IMR-90 (cell line): ENCODE results near the gene CCDC83. TPM values are rescaled to one million over a fixed set of nuclear protein-coding genes. Genes with fewer than 3 reads are reported as not detected.

Experiments
- ATAC-seq: fragments of 200-7000 bp; cut with Tn5 transposase; 2 replicates; pipeline ENCODE4 v1.9.1; 2020; ENCODE audit warnings: low read depth, mild to moderate bottlenecking, moderate library complexity
- BruUV-seq: library from RNA; stranded (reverse); fragments of 400-500 nt; replicated peaks from 2 replicates; lab custom pipeline; 2021; lab: Mats Ljungman, UMichigan
- CTCF ChIA-PET: fragments of 300-600 bp; formaldehyde crosslinking; extraction: SDS; loops from one replicate; lab custom pipeline; 2021; ENCODE audit warnings: antibody characterized with exemption; lab: Yijun Ruan, JAX
- POLR2A ChIA-PET: fragments of 300-600 bp; sonication (Branson Sonifier 250); formaldehyde crosslinking; loops from one replicate; lab custom pipeline; 2022; ENCODE audit warnings: antibody characterized with exemption; ENCODE audit not compliant: unreplicated experiment; lab: Charles Lee
- DNase-seq: peaks from one replicate; pipeline ENCODE4 v3.0.0; 2013
- H2AFZ ChIP-seq: replicated peaks from 2 replicates; pipeline ENCODE3; 2013; ENCODE audit warnings: low read length, mild to moderate bottlenecking; ENCODE audit not compliant: poor library complexity
- H2AK5ac ChIP-seq: 2 replicates; pipeline ENCODE4 v1.6.1; 2013; ENCODE audit warnings: low read depth, low read length, inconsistent platforms
- H2AK9ac ChIP-seq: replicated peaks from 2 replicates; pipeline ENCODE3; 2013; ENCODE audit warnings: mild to moderate bottlenecking, low read depth, low read length, moderate library complexity; ENCODE audit not compliant: poor library complexity
- H2BK120ac ChIP-seq: 2 replicates; pipeline ENCODE4 v1.6.1; 2013; ENCODE audit warnings: low read depth, low read length, inconsistent platforms
- H2BK15ac ChIP-seq: 3 replicates; pipeline ENCODE4 v1.6.1; 2013; ENCODE audit warnings: low read depth, low read length, inconsistent platforms
- H2BK20ac ChIP-seq: 2 replicates; pipeline ENCODE4 v1.6.1; 2013; ENCODE audit warnings: low read depth, mild to moderate bottlenecking, inconsistent platforms, low read length, moderate library complexity
- H2BK5ac ChIP-seq: 2 replicates; pipeline ENCODE4 v1.6.1; 2013; ENCODE audit warnings: mild to moderate bottlenecking, low read depth, low read length, inconsistent platforms; ENCODE audit not compliant: poor library complexity, severe bottlenecking
- H3K14ac ChIP-seq: replicated peaks from 2 replicates; pipeline ENCODE4 v1.6.1; 2013; ENCODE audit warnings: low read depth, low read length, inconsistent platforms
- H3K18ac ChIP-seq: 2 replicates; pipeline ENCODE4 v1.6.1; 2013; ENCODE audit warnings: low read depth, low read length, control low read depth
- H3K23ac ChIP-seq: 2 replicates; pipeline ENCODE4 v1.6.1; 2013; ENCODE audit warnings: low read depth, low read length, inconsistent platforms
- H3K27ac ChIP-seq: 2 replicates; pipeline ENCODE4 v1.5.1; 2013; ENCODE audit warnings: mild to moderate bottlenecking, control low read depth, low read length; ENCODE audit not compliant: insufficient read depth
- H3K27me3 ChIP-seq: 2 replicates; pipeline ENCODE4 v1.6.1; 2013; ENCODE audit warnings: low read length; ENCODE audit not compliant: control insufficient read depth, insufficient read depth
- H3K36me3 ChIP-seq: 2 replicates; pipeline ENCODE4 v1.6.1; 2013; ENCODE audit warnings: low read length, mixed read lengths; ENCODE audit not compliant: control insufficient read depth, insufficient read depth
- H3K4ac ChIP-seq: 2 replicates; pipeline ENCODE4 v1.6.1; 2013; ENCODE audit warnings: low read depth, low read length, inconsistent platforms
- H3K4me1 ChIP-seq: 2 replicates; pipeline ENCODE4 v1.6.1; 2013; ENCODE audit warnings: low read length, mixed read lengths; ENCODE audit not compliant: control insufficient read depth, insufficient read depth
- H3K4me2 ChIP-seq: 2 replicates; pipeline ENCODE4 v1.6.1; 2013; ENCODE audit warnings: low read depth, mild to moderate bottlenecking, control low read depth, low read length, moderate library complexity
- H3K4me3 ChIP-seq: 2 replicates; pipeline ENCODE4 v1.5.1; 2013; ENCODE audit warnings: low read depth, mild to moderate bottlenecking, control low read depth, low read length, moderate library complexity; ENCODE audit not compliant: insufficient read depth
- H3K56ac ChIP-seq: 2 replicates; pipeline ENCODE4 v1.6.1; 2013; ENCODE audit warnings: low read length, inconsistent platforms; ENCODE audit not compliant: insufficient read depth; ENCODE audit errors: extremely low read depth
- H3K79me1 ChIP-seq, 2 experiments: 2 replicates each; pipeline ENCODE4 v1.6.1; 2013; ENCODE audit warnings: low read length in 2 of 2, inconsistent platforms in 1 of 2, low read depth in 1 of 2
- H3K9ac ChIP-seq: 2 replicates; pipeline ENCODE4 v1.6.1; 2013; ENCODE audit warnings: low read depth, low read length, control low read depth
- H3K9me1 ChIP-seq: 2 replicates; pipeline ENCODE4 v1.6.1; 2013; ENCODE audit warnings: low read length, inconsistent platforms; ENCODE audit not compliant: insufficient read depth
- H3K9me3 ChIP-seq: 2 replicates; pipeline ENCODE4 v1.6.1; 2013; ENCODE audit warnings: low read length; ENCODE audit not compliant: control insufficient read depth, insufficient read depth
- H4K20me1 ChIP-seq: 2 replicates; pipeline ENCODE4 v1.6.1; 2013; ENCODE audit warnings: low read length, inconsistent platforms; ENCODE audit not compliant: insufficient read depth
- H4K5ac ChIP-seq: 2 replicates; pipeline ENCODE4 v1.6.1; 2013; ENCODE audit warnings: mild to moderate bottlenecking, low read depth, low read length, control low read depth
- H4K8ac ChIP-seq, 2 experiments: 2 replicates each; pipeline ENCODE4 v1.6.1; 2013; ENCODE audit warnings: low read depth in 2 of 2, low read length in 2 of 2, control low read depth in 1 of 2, inconsistent platforms in 1 of 2
- H4K91ac ChIP-seq: 2 replicates; pipeline ENCODE4 v1.6.1; 2013; ENCODE audit warnings: low read depth, low read length, inconsistent platforms; ENCODE audit not compliant: insufficient read depth
- BHLHE40 ChIP-seq: fragments of 150-350 bp; IDR thresholded peaks from 2 replicates; pipeline ENCODE4 v1.6.1; 2016; ENCODE audit warnings: mild to moderate bottlenecking, low read depth, low read length
- CEBPB ChIP-seq: IDR thresholded peaks from 2 replicates; pipeline ENCODE4 v1.6.1; 2012; ENCODE audit warnings: low read depth, low read length, improper control_type of control experiment
- CHD1 ChIP-seq: IDR thresholded peaks from 2 replicates; pipeline ENCODE4 v1.6.1; 2012; ENCODE audit warnings: low read depth, low read length, improper control_type of control experiment
- FOS ChIP-seq: fragments of 150-350 bp; IDR thresholded peaks from 2 replicates; pipeline ENCODE4 v1.6.1; 2016; ENCODE audit warnings: low read depth, low read length
- MAFK ChIP-seq: IDR thresholded peaks from 2 replicates; pipeline ENCODE4 v1.6.1; 2012; ENCODE audit warnings: low read depth, low read length, improper control_type of control experiment
- MAZ ChIP-seq: IDR thresholded peaks from 2 replicates; pipeline ENCODE4 v1.6.1; 2012; ENCODE audit warnings: low read depth, mild to moderate bottlenecking, low read length, improper control_type of control experiment, moderate library complexity, borderline replicate concordance
- MXI1 ChIP-seq: IDR thresholded peaks from 2 replicates; pipeline ENCODE4 v1.6.1; 2012; ENCODE audit warnings: low read depth, mild to moderate bottlenecking, low read length, moderate library complexity, borderline replicate concordance
- NFE2L2 ChIP-seq: fragments of 150-350 bp; IDR thresholded peaks from 2 replicates; pipeline ENCODE4 v1.6.1; 2016; ENCODE audit warnings: low read depth, mild to moderate bottlenecking, low read length
- RAD21 ChIP-seq: IDR thresholded peaks from 2 replicates; pipeline ENCODE4 v1.6.1; 2012; ENCODE audit warnings: low read length, improper control_type of control experiment
- RCOR1 ChIP-seq: IDR thresholded peaks from 2 replicates; pipeline ENCODE4 v1.6.1; 2012; ENCODE audit warnings: mild to moderate bottlenecking, low read length, improper control_type of control experiment; ENCODE audit not compliant: insufficient replicate concordance
- RFX5 ChIP-seq: IDR thresholded peaks from 2 replicates; pipeline ENCODE4 v1.8.0; 2012; ENCODE audit warnings: low read depth, mild to moderate bottlenecking, low read length, moderate library complexity
- SMC3 ChIP-seq: fragments of 150-350 bp; IDR thresholded peaks from 2 replicates; pipeline ENCODE4 v1.6.1; 2016; ENCODE audit warnings: low read depth, mild to moderate bottlenecking, antibody characterized with exemption, low read length, moderate library complexity
- WGBS, 2 experiments: methylation state at CpG; one replicate each; pipeline versions ENCODE4 v1.1.5 to v1.1.7; 2013; ENCODE audit warnings: missing lambda C conversion rate in 2 of 2; ENCODE audit not compliant: insufficient read length in 1 of 2; ENCODE audit errors: extremely low coverage in 2 of 2; 5-methylcytosine and 5-hydroxymethylcytosine counted together
- dilution Hi-C: fragments of 300-500 bp; cut with HindIII; formaldehyde crosslinking; loops from one replicate; pipeline ENCODE4 v1.14.3; 2018; ENCODE audit warnings: low sequenced_read_pairs; ENCODE audit not compliant: unreplicated experiment
- in situ Hi-C: fragments of 300-500 bp; cut with MboI; formaldehyde crosslinking; loops from 3 replicates; pipeline ENCODE4 v1.14.3; 2019; ENCODE audit warnings: low sequenced_read_pairs, inconsistent platforms, mixed read lengths
- intact Hi-C: fragments of 100-400 bp; cut with micrococcal nuclease; formaldehyde crosslinking; loops from 2 replicates; pipeline ENCODE4 v1.10.0; 2022
- polyA plus RNA-seq, 3 experiments: library from polyadenylated mRNA; depleted of rRNA; stranded (reverse); fragments of >200 nt; gene quantifications; 2 replicates each; pipeline ENCODE4 v1.2.3, GENCODE V29; 2012; ENCODE audit warnings: low replicate concordance in 1 of 3
- total RNA-seq: library from RNA; depleted of rRNA; stranded (reverse); fragments of >200 nt; gene quantifications from 2 replicates; pipeline ENCODE4 v1.2.3, GENCODE V29; 2012
- TF ChIP-seq, protein P1 (sequence below): fragments of 150-350 bp; IDR thresholded peaks from 2 replicates; pipeline ENCODE4 v1.6.1; 2017; ENCODE audit warnings: mild to moderate bottlenecking, antibody characterized with exemption, low read length, low read depth
- TF ChIP-seq, protein P2 (sequence below): conservative IDR thresholded peaks from 2 replicates; pipeline ENCODE4 v1.5.1; 2012; ENCODE audit warnings: mild to moderate bottlenecking, low read depth, low read length, improper control_type of control experiment
- TF ChIP-seq, protein P3 (sequence below): fragments of 150-350 bp; IDR thresholded peaks from 2 replicates; pipeline ENCODE4 v1.6.1; 2016; ENCODE audit warnings: low read depth, mild to moderate bottlenecking, low read length, moderate library complexity, borderline replicate concordance

CCDC83 gene
- total and polyA plus RNA-seq, 2 of the 4 experiments (the other 2 are of a cell fraction), result not detected

DNA sequence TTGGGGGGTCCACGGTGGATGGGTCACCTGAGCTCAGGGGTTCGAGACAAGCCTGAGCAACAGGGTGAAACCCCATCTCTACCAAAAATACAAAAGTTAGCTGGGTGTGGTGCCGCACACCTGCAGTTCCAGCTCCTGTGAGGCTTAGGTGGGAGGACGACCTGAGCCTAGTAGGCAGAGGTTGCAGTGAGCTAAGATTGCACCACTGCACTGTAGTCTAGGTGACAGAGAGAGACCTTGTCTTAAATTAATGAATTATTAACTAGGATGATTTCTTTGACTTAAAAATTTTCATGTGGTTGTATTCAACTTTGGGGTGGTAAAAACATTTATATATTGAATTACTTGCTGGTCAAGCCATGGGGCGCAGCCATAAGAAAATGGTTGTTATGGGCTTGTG lies 33.9 kb downstream of the CCDC83 start:
- Histone ChIP-seq H2AFZ (no peak overlapping the region), H3K9me1 (peaks cover 8% of the 10 kb centered on the region), H3K4ac (no peak overlapping the region), H3K56ac (no peak overlapping the region), H4K20me1 (no peaks in the 10 kb centered on the region; the same call in 1 of the 2 replicates), H3K23ac (no peak overlapping the region), H2BK20ac (0 out of 2 replicates have a peak overlapping the region, but pooled peaks have one; percentile 57), H3K27me3 (no peaks in the 10 kb centered on the region), H3K27ac (no peak overlapping the region), H3K4me3 (no peak overlapping the region), H4K5ac (no peak overlapping the region), H3K14ac (no peak overlapping the region), H2AK5ac (peak overlapping the region; percentile 46; the same call in 1 of the 2 replicates), H3K79me1 (no peaks in the 10 kb centered on the region), H3K9me3 (no peaks in the 10 kb centered on the region), H3K18ac (no peak overlapping the region), H2AK9ac (no peak overlapping the region), H2BK5ac (peak overlapping the region; percentile 48), H4K91ac (no peak overlapping the region), H3K9ac (no peak overlapping the region), H2BK15ac (peak overlapping the region; percentile 57; the same call in 2 of the 3 replicates), H3K4me2 (no peak overlapping the region), H3K36me3 (no peaks in the 10 kb centered on the region), H2BK120ac (no peak overlapping the region), H3K4me1 (peaks cover 14% of the 10 kb centered on the region), H4K8ac (no peak overlapping the region)
- CTCF ChIA-PET, result no interaction called here
- BruUV-seq, result no TSS peak
- no peak for DNase-seq
- in situ Hi-C loops, result no loop called here
- dilution Hi-C loops, result no loop called here
- intact Hi-C loops, result no loop called here
- WGBS, 2 experiments, result 80% methylated on average over 1 of the region's 5 CpGs; no CpG with 5 or more reads in 1 of the 2 experiments
- ATAC-seq, result no peak
- no peak for TF ChIP-seq MXI1
- TF ChIP-seq BHLHE40, result no peak
- no peak for TF ChIP-seq CEBPB
- no peak for TF ChIP-seq RFX5
- no peak for TF ChIP-seq FOS
- TF ChIP-seq, protein P1, sequence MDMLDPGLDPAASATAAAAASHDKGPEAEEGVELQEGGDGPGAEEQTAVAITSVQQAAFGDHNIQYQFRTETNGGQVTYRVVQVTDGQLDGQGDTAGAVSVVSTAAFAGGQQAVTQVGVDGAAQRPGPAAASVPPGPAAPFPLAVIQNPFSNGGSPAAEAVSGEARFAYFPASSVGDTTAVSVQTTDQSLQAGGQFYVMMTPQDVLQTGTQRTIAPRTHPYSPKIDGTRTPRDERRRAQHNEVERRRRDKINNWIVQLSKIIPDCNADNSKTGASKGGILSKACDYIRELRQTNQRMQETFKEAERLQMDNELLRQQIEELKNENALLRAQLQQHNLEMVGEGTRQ, result no peak
- TF ChIP-seq MAZ, result no peak
- TF ChIP-seq, protein P2, sequence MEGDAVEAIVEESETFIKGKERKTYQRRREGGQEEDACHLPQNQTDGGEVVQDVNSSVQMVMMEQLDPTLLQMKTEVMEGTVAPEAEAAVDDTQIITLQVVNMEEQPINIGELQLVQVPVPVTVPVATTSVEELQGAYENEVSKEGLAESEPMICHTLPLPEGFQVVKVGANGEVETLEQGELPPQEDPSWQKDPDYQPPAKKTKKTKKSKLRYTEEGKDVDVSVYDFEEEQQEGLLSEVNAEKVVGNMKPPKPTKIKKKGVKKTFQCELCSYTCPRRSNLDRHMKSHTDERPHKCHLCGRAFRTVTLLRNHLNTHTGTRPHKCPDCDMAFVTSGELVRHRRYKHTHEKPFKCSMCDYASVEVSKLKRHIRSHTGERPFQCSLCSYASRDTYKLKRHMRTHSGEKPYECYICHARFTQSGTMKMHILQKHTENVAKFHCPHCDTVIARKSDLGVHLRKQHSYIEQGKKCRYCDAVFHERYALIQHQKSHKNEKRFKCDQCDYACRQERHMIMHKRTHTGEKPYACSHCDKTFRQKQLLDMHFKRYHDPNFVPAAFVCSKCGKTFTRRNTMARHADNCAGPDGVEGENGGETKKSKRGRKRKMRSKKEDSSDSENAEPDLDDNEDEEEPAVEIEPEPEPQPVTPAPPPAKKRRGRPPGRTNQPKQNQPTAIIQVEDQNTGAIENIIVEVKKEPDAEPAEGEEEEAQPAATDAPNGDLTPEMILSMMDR, result no peak
- TF ChIP-seq RAD21, result no peak
- TF ChIP-seq RCOR1, result no peak
- TF ChIP-seq MAFK, result no peak
- TF ChIP-seq, protein P3, sequence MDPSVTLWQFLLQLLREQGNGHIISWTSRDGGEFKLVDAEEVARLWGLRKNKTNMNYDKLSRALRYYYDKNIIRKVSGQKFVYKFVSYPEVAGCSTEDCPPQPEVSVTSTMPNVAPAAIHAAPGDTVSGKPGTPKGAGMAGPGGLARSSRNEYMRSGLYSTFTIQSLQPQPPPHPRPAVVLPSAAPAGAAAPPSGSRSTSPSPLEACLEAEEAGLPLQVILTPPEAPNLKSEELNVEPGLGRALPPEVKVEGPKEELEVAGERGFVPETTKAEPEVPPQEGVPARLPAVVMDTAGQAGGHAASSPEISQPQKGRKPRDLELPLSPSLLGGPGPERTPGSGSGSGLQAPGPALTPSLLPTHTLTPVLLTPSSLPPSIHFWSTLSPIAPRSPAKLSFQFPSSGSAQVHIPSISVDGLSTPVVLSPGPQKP, result no peak
- no peak for TF ChIP-seq CHD1
- no peak for TF ChIP-seq NFE2L2
- no peak for TF ChIP-seq SMC3
- POLR2A ChIA-PET, result no interaction called here
